Measurements from ENCODE around the gene POLR3C. TPM values are rescaled to one million over a fixed set of nuclear protein-coding genes. Genes with fewer than 3 reads are reported as not detected.
"Not testable (repeated sequence)": the region's sequence is repeated elsewhere in the genome, so short reads cannot be mapped to it uniquely, and the experiment has no call there.

Gene POLR3C
- total and polyA plus RNA-seq, 11 donors = 5.9 to 22.4 (median 15.1) TPM

DNA sequence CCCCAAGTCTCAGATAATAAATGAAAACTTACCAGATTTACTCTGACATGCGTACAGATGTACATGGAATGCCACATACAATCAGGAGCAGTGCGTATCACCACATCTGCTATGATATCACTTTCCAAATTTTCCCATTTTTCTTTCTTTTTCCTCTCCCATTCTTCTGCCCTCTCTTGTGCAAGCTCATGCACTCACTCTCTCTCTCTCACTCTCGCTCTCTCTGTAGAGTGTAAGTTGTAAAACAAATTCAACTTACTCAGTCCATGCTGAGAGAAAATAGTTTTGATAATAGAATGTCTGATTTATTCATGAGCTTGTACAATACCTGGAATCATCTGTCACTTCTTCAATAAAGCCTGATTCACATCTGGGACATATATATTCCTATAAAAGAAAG lies 35.4 kb upstream of the POLR3C start:
- WGBS, 4 donors = 96 to 99% (median 98%) methylated on average over 3 of the region's 3 CpGs
- TF ChIP-seq POLR2A (IDR thresholded peaks at IDR 0.05) = no peak
- TF ChIP-seq, protein P1, sequence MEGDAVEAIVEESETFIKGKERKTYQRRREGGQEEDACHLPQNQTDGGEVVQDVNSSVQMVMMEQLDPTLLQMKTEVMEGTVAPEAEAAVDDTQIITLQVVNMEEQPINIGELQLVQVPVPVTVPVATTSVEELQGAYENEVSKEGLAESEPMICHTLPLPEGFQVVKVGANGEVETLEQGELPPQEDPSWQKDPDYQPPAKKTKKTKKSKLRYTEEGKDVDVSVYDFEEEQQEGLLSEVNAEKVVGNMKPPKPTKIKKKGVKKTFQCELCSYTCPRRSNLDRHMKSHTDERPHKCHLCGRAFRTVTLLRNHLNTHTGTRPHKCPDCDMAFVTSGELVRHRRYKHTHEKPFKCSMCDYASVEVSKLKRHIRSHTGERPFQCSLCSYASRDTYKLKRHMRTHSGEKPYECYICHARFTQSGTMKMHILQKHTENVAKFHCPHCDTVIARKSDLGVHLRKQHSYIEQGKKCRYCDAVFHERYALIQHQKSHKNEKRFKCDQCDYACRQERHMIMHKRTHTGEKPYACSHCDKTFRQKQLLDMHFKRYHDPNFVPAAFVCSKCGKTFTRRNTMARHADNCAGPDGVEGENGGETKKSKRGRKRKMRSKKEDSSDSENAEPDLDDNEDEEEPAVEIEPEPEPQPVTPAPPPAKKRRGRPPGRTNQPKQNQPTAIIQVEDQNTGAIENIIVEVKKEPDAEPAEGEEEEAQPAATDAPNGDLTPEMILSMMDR (IDR thresholded peaks at IDR 0.05) = no peak
- H3K36me3 ChIP-seq = peaks cover 0 to 32% (median 18%) of the 10 kb centered on the region in 9 donors
- H3K4me3 ChIP-seq = no peak overlapping the region
- ATAC-seq = no peak
- DNase-seq = no peak
- H3K4me1 ChIP-seq = peaks cover 0 to 28% (median 20%) of the 10 kb centered on the region in 12 donors
- intact Hi-C loops (cut with DNase I) = no loop called here
- H3K9me3 ChIP-seq = no peaks in the 10 kb centered on the region
- H3K27ac ChIP-seq = no peak overlapping the region
- no peaks in the 10 kb centered on the region for H3K27me3 ChIP-seq

DNA sequence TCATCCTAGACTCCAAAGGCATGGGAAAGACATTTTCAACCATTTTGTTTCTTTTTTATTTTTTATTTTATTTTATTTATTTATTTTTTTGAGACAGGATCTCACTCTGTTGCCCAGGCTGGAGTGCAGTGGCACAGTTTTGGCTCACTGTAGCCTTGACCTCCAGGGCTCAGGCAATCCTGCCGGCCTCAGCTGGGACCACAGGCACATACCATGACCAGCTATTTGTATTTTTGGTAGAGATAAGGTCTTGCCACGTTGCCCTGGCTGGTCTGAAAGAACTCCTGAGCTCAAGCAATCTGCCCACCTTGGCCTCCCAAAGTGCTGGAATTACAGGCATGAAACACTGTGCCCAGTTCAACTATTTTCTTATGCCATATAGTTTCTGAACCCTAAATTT lies 32.1 kb upstream of the POLR3C start:
- intact Hi-C loops (cut with DNase I) = loop anchor here in 1 of 10 donors (5.0 kb wide), 1 partner anchor 40 kb away; no protein-coding TSS in a partner anchor
- Histone ChIP-seq H3K9me3 (peaks cover 0 to 14% (median 3%) of the 10 kb centered on the region in 12 donors), H3K36me3 (peaks cover 0 to 31% (median 21%) of the 10 kb centered on the region in 9 donors)
- not testable (repeated sequence) for H3K4me3 ChIP-seq, H3K4me1 ChIP-seq, H3K27me3 ChIP-seq, ATAC-seq, DNase-seq, H3K27ac ChIP-seq
- WGBS, 4 donors = 49 to 59% (median 54%) methylated on average over 2 of the region's 2 CpGs

GRCh38 chr1:145792484-145792883 lies 31.5 kb upstream of the POLR3C start:
- Histone ChIP-seq H3K4me1 (peaks cover 0 to 8% (median 0%) of the 10 kb centered on the region in 12 donors), H3K27me3 (no peaks in the 10 kb centered on the region), H3K27ac (no peak overlapping the region), H3K36me3 (peaks cover 0 to 31% (median 21%) of the 10 kb centered on the region in 9 donors), H3K9me3 (peaks cover 0 to 20% (median 6%) of the 10 kb centered on the region in 12 donors), H3K4me3 (no peak overlapping the region)
- TF ChIP-seq, protein P1 (IDR thresholded peaks at IDR 0.05) = no peak
- TF ChIP-seq POLR2A (IDR thresholded peaks at IDR 0.05) = no peak
- intact Hi-C loops (cut with DNase I) = loop anchor here in 1 of 10 donors (5.0 kb wide), 1 partner anchor 40 kb away; no protein-coding TSS in a partner anchor
- WGBS, 4 donors = 95 to 100% (median 99%) methylated on average over 1 of the region's 1 CpG
- ATAC-seq = no peak
- DNase-seq = no peak

GRCh38 chr1:145795257-145795881 lies 28.6 kb upstream of the POLR3C start:
- TF ChIP-seq, protein P1 (IDR thresholded peaks at IDR 0.05) = no peak
- TF ChIP-seq POLR2A (IDR thresholded peaks at IDR 0.05) = no peak
- Histone ChIP-seq H3K27me3 (no peaks in the 10 kb centered on the region), H3K27ac (no peak overlapping the region), H3K9me3 (peaks cover 0 to 30% (median 9%) of the 10 kb centered on the region in 12 donors), H3K4me3 (no peak overlapping the region), H3K4me1 (peaks cover 0 to 12% (median under 1%) of the 10 kb centered on the region in 12 donors), H3K36me3 (peaks cover 0 to 20% (median 10%) of the 10 kb centered on the region in 9 donors)
- no peak for ATAC-seq
- no peak for DNase-seq
- intact Hi-C loops (cut with DNase I) = no loop called here
- 90 to 96% (median 93%) methylated on average over 10 of the region's 10 CpGs for WGBS, 4 donors

All from heart left ventricle (tissue), 16 donors.